NCI-H748 (cell line): ENCODE results near the gene PFAS.
A peak's percentile ranks its signal among the peaks of the same experiment; 100 is the strongest.

ENCODE experiments used
- DNase-seq: peaks from one replicate; lab custom pipeline; 2025; ENCODE audit not compliant: unreplicated experiment; lab: John Stamatoyannopoulos, UW

Gene PFAS

GRCh38 chr17:8266648-8267479, 17.8 kb downstream of the PFAS start:
- no peak for DNase-seq

DNA sequence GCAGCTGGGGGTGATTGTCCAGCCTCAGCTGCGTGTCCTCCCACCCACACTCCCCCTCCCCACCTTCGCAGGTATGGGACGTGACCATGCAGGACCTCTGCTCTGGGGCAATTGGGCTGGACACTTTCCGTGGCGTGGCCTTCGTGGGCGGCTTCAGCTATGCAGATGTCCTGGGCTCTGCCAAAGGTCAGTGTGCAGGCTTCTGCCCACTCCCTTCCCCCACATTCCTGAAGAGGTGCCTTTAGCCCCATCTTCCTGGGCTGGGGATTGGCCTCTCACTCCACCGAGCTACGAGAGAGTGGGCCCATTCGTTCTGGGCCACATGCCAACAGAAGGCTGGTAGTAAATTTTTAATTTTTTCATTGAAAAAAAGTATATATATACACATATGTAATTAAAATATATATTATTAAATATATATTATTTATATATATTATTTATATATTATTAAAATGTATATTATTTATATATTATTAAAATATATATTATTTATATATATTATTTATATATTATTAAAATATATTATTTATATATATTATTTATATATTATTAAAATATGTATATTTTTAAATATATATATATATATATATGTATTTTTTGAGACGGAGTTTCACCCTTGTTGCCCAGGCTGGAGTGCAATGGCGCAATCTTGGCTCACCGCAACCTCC, 18.5 kb downstream of the PFAS start:
- no peak for DNase-seq

- DNase-seq = no peak
Measured at GRCh38 chr17:8268550-8269298, 19.6 kb downstream of the PFAS start.

GRCh38 chr17:8272421-8272820, 23.3 kb downstream of the PFAS start:
- DNase-seq = no peak

DNA sequence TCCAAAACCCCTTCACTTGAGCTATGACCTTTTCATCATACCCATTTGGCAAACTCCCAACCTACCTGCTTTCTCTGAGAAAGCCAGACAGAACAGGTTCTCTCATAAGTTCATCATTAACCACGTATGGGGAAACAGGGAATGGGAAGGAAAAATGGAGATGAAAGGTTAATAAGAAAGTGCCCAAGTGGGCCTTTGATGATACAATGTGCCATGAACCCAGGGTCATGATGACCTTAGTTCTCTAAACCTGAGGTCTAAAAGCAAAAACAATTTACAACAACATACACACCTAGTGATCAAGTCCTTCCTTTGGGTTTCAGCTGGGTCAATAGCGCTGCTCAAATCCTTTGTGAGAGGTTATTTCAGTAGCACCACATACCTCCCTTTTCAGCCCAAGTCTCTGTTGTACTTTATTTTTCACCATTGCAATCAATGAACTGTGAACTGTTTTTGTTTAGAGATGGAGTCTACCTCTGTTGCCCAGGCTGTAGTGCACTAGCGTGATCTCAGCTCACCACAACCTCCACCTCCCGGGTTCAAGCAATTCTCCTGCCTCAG, 24.9 kb downstream of the PFAS start:
- no peak for DNase-seq

DNA sequence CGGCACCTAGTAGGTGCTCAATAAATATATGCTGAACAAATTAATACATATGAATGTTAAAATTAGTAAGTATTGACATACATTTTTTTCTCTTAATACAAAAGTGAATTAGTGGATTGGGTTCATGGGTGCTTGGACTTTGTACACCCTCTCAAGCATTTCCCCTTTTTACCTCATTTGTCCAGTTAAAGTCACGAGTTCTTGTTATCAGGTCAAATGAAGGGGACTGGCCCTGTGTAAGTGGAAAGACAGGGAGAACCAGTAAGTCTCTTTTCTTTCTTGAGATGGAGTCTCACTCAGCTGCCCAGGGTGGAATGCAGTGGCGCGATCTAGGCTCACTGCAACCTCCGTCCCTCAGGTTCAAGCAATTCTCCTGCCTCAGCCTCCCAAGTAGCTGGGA, 25.7 kb downstream of the PFAS start:
- DNase-seq = no peak

- no peak for DNase-seq
Measured at GRCh38 chr17:8275421-8276290, 26.6 kb downstream of the PFAS start.

DNA sequence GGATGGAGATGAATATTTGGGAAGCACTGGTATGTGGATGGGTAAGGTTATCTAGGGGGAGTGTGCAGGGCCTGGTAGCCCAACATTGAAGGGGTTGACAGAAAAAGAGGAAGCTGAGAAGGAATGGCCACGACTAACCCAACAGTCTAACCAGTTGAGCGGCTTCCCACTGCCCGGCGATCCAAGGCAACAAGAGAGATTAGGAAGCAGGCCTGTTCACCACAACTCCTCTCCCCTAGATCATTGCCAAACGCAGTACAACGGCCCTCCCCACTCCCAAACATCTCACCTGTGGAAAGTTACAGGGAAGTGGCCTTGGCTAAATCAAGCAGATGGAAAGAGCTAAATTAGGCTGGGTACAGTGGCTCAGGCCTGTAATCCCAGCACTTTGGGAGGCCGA, 28.2 kb downstream of the PFAS start:
- DNase-seq = no peak

GRCh38 chr17:8282345-8282744, 33.3 kb downstream of the PFAS start:
- no peak for DNase-seq

DNA sequence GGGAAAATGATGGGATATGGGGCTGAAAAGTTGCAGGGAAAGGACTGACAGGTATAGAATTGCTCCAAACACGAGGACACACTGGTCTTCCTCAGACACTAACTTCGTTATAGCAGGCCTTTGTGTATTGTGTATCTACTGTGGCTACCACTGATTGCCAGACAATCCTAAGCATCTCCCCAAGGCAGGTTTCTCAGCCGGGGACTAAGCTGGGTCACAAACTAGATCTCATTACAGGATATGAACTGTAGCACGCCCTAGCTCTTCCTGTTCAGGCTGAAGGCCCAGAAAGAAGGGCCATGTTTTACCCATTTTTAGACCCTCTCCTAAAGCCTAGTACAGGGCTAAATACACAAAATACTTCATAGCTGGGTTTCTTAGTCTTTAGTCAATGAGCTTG, 34.3 kb downstream of the PFAS start:
- no peak for DNase-seq

DNA sequence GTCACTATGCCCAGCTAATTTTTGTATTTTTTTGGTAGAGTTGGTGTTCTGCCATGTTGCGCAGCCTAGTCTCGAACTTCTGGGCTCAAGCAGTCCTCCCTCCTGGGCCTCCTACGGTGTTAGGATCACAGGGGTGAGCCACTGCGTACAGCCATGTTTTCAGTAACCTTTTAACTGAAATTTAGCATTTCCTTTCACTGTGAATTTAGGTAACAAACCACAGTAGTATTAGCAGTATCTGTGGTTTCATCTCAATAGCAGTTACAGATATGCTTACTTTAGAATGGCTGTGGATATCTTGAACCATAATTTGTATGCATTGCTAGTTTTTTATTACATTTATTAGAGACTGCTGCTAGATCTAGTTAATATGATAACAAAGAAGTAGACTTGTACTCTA, 35.0 kb downstream of the PFAS start:
- DNase-seq = no peak

GRCh38 chr17:8285270-8286181, 36.4 kb downstream of the PFAS start:
- no peak for DNase-seq

- DNase-seq = peak; percentile 63
Measured at GRCh38 chr17:8287651-8288335, 38.7 kb downstream of the PFAS start.

GRCh38 chr17:8288336-8289102, 39.4 kb downstream of the PFAS start, which contains the start of gene RANGRF:
RANGRF (plus strand) TSS chr17:8288670; CDS start chr17:8288789, 119 bp downstream.
- DNase-seq = peak; percentile 93

DNA sequence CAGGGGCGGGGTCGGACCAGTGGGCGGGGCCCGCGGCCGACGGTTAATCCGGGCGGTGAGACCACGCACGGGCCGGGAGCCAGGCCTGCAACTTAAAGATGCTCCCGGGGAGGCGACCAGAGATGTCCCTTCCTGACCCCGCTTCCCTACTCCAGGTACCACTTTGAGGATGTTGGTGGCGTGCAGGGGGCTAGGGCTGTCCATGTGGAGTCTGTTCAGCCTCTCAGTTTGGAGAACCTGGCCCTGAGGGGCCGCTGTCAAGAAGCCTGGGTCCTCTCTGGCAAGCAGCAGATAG, 40.0 kb downstream of the PFAS start:
- no peak for DNase-seq

- DNase-seq = no peak
Measured at GRCh38 chr17:8290043-8290442, 41.0 kb downstream of the PFAS start.

DNA sequence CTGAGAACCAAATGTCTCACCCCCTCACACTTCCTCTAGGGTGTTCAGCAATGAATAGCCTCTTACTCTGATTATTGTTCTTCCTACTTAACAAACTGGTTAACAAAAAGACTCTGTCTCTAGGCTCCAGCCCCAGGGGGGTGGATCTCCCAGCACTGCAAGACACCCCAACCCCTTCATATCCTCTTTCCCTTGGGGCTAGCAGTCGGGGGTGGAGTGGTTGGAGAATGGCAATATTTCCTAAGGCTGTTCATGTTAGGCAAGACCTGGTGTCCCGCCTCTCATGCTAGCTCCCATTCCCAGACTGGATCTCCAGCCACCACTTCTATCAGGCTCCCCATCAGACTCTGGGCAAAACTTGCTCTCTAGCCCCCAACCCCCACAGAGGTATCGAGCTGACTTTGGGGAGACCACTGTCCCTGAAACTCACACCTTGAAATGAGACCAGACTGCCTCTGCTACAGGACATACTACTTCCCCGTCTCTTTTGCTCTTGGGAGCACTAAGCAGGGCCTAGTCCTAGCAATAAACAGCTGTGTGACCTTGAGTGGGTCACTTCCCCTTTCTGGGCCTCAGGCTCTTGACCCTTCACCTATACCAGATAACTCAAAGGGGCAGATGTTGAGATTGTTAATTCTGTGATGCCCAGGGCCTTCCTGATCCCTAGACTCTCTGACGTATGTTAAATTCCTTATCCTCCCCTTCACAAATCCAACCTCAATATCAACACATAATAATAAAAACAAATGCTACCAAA, 43.7 kb downstream of the PFAS start:
- DNase-seq = no peak

- DNase-seq = no peak
Measured at GRCh38 chr17:8294361-8294760, 45.3 kb downstream of the PFAS start.
